Measurements from ENCODE around the gene JARID2.
A peak's percentile ranks its signal among the peaks of the same experiment; 100 is the strongest.

JARID2 gene

DNA sequence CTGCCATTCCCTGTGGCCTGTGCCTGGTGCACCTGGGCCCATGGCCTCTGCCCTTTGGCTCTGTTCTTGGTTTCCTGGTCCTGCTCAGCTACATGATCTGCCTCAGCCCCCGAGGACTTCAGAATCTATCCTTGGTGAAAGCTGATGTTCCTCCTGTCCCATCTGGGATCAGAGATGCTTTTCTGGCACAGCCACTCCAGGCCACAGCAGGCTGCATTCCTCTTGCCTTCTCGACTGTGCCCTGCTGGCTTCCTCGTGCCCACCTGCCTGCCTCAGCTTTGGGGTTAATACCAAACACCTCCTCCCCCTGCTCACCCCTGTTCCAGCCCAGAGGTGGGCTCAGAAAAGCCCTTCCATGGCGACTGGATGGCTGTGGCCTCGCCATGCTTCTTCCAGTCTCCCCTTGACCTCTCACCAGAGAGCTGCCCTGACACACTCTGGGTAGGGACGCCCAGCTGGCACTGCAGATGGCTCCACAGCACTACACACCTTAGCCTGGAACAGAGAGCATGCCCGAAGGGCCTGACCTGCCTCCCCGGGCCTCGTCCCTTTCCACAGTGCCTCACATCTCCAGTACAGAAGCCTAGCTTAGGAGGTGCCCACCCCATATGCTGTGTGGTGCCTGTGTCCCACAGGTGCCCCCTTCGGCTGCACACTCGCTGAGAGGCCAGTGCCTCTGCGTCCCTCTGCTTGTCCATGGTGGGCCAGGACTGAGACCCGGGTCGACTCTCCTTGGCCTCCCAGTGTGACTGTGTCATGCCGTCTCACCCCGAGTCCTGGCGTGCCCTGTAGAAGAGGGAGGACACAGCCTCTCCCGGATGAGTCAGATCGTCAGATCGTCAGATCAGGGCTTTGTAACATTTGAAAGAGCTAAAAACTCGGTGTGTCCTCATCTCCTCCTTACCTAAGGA, 268.2 kb downstream of the JARID2 start:
- H3K27ac ChIP-seq: peak overlapping the region in 6 of 11 experiments; percentile 3 to 48 (median 26); a peak in 6 of 22 replicates
- no peaks in the 10 kb centered on the region for H3K27me3 ChIP-seq
- no peaks in the 10 kb centered on the region for H3K9me3 ChIP-seq (replicated peaks in 1 of 11)
- peaks cover 13 to 93% (median 75%) of the 10 kb centered on the region in 11 experiments; a peak in 21 of 22 replicates for H4K20me1 ChIP-seq
- H3K36me3 ChIP-seq: peaks cover 95 to 100% (median 99%) of the 10 kb centered on the region in 11 experiments
- H3K4me1 ChIP-seq: peaks cover 0 to 27% (median 16%) of the 10 kb centered on the region in 10 experiments; a peak in 14 of 20 replicates
- no peak for TF ChIP-seq Cebpa-rat (IDR thresholded peaks at IDR 0.05)
- 0 out of 22 replicates have a peak overlapping the region, but pooled peaks of 1 of the 11 experiments have one; percentile 8 for H3K9ac ChIP-seq
- no peak overlapping the region for H3K4me3 ChIP-seq
- no peak overlapping the region for H3K4me2 ChIP-seq

DNA sequence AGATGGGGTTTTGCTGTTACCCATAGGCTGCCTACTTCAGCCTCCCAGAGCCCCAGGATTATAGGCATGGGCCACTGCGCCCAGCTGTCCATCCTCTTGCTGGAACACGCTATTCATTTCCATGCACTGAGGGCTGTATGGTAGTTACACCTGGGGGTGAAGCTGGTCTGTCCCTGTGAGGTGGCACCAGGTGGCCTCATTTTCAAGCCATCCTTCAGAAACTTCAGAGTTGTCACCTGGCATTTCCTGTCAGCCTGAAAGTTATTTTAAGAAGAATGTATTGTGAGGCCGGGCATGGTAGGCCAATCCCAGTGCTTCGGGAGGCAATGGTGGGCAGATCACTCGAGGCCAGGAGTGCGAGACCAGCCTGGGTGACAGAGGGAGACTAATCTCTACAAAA, 269.4 kb downstream of the JARID2 start:
- no peaks in the 10 kb centered on the region for H3K9me3 ChIP-seq (replicated peaks in 1 of 11)
- H3K4me1 ChIP-seq: peaks cover 0 to 27% (median 15%) of the 10 kb centered on the region in 10 experiments; a peak in 14 of 20 replicates
- H3K27ac ChIP-seq: peak overlapping the region in 1 of 11 experiments; percentile 15; a peak in 1 of 22 replicates
- H3K27me3 ChIP-seq: no peaks in the 10 kb centered on the region
- peaks cover 98 to 100% (median 100%) of the 10 kb centered on the region in 11 experiments for H3K36me3 ChIP-seq
- TF ChIP-seq Cebpa-rat (IDR thresholded peaks at IDR 0.05): no peak
- H3K4me3 ChIP-seq: no peak overlapping the region
- no peak overlapping the region for H3K4me2 ChIP-seq
- peaks cover 12 to 92% (median 76%) of the 10 kb centered on the region in 11 experiments; a peak in 21 of 22 replicates for H4K20me1 ChIP-seq
- H3K9ac ChIP-seq: no peak overlapping the region

DNA sequence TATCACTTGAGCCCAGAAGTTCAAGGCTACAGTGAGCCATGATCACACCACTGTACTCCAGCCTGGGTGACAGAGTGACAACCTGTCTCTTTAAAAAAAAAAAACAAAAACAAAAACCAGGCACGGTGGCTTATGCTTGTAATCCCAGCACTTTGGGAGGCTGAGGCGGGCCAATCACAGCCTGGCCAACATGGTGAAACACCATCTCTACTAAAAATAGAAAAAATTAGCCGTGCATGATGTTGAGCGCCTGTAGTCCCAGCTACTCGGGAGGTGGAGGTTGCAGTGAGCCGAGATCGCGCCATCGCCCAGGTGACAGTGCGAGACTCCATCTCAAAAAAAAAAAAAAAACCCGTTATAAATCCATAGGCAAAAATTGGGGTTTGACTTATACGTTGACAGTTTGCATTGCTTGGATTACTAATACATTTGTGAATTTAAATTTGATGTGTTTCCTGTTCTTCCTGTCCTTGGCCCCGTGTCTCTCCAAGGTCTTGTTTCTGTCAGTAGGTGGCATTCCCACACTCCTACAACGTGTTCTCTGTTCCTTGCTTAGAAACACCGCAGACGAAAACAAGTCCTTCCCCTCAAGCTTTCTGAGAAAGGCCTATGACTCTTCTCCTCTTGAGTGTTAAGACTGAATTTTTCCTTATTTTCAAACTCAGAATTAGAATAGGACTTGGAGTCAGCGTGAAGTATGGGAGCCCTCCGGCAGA, 269.9 kb downstream of the JARID2 start:
- Histone ChIP-seq H3K9ac (no peak overlapping the region), H3K27ac (peak overlapping the region in 1 of 11 experiments; percentile 15; a peak in 1 of 22 replicates), H3K27me3 (no peaks in the 10 kb centered on the region), H3K36me3 (peaks cover 98 to 100% (median 100%) of the 10 kb centered on the region in 11 experiments), H4K20me1 (peaks cover 6 to 90% (median 70%) of the 10 kb centered on the region in 11 experiments; a peak in 19 of 22 replicates), H3K4me3 (no peak overlapping the region), H3K9me3 (replicated peaks in 1 of 11) (no peaks in the 10 kb centered on the region), H3K4me2 (no peak overlapping the region), H3K4me1 (peaks cover 0 to 29% (median 15%) of the 10 kb centered on the region in 10 experiments; a peak in 14 of 20 replicates)
- TF ChIP-seq Cebpa-rat (IDR thresholded peaks at IDR 0.05): no peak

DNA sequence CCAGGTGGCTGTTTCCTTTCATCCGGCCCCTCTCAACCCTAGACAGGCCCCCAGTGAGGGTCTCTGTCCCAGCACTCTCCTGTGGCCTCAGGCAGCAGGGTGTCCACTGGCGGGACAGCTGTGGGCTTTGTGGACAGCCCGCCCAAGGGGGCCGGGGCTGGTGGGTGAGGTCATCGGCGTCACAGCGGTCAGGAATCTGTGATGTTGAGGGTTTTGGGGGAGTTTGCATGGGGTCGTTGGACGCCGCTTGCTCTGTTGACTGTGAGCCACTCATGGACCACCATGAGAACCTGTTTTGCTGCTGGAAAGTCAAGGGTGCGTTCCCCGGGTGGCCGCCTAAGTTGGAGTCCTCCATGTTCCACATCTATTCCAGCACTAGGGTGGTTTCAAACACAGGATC, 270.5 kb downstream of the JARID2 start:
- Histone ChIP-seq H3K9me3 (replicated peaks in 1 of 11) (no peaks in the 10 kb centered on the region), H3K36me3 (peaks cover 98 to 100% (median 100%) of the 10 kb centered on the region in 11 experiments), H3K9ac (no peak overlapping the region), H4K20me1 (peaks cover under 1 to 88% (median 64%) of the 10 kb centered on the region in 11 experiments; a peak in 19 of 22 replicates), H3K4me2 (no peak overlapping the region), H3K4me1 (peaks cover 0 to 35% (median 15%) of the 10 kb centered on the region in 10 experiments; a peak in 14 of 20 replicates), H3K27me3 (no peaks in the 10 kb centered on the region), H3K27ac (no peak overlapping the region), H3K4me3 (no peak overlapping the region)
- no peak for TF ChIP-seq Cebpa-rat (IDR thresholded peaks at IDR 0.05)

DNA sequence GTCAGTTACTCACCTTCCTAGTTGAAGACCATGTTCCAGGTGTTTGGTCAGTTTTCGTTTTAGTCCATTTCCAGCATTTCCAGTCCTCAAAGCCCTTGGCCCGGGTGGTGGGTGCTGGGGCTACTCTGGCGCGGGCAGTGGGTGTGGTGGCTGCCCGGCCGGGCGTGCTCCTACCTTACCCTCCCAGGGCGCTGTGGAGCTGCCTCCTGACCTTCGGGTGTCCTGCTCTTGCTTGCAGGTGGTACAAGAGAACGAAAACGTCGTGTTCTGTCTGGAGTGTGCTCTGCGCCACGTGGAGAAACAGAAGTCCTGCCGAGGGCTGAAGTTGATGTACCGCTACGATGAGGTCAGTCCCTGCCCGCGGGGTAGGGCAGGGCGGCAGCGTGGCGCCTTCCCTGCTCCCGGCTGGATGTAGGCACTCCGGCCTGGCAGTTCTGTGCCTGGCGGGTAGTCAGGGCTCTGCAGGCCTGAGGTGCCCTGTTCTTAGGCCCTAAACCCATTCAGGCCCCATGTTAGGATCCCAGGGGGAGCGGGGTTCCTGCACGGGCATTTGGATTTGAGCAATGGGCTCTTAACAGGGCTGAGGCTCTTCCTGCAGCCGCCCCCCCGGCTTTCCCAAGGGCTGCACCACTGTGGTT, 271.2 kb downstream of the JARID2 start:
- H3K4me2 ChIP-seq: no peak overlapping the region
- H3K4me1 ChIP-seq: peaks cover 4 to 35% (median 17%) of the 10 kb centered on the region in 10 experiments; a peak in 18 of 20 replicates
- H3K9ac ChIP-seq: no peak overlapping the region
- no peak for TF ChIP-seq Cebpa-rat (IDR thresholded peaks at IDR 0.05)
- no peaks in the 10 kb centered on the region for H3K27me3 ChIP-seq
- H3K36me3 ChIP-seq: peaks cover 98 to 100% (median 100%) of the 10 kb centered on the region in 11 experiments
- H3K4me3 ChIP-seq: no peak overlapping the region
- H4K20me1 ChIP-seq: peaks cover 0 to 84% (median 66%) of the 10 kb centered on the region in 11 experiments; a peak in 18 of 22 replicates
- no peak overlapping the region for H3K27ac ChIP-seq
- no peaks in the 10 kb centered on the region for H3K9me3 ChIP-seq (replicated peaks in 1 of 11)

DNA sequence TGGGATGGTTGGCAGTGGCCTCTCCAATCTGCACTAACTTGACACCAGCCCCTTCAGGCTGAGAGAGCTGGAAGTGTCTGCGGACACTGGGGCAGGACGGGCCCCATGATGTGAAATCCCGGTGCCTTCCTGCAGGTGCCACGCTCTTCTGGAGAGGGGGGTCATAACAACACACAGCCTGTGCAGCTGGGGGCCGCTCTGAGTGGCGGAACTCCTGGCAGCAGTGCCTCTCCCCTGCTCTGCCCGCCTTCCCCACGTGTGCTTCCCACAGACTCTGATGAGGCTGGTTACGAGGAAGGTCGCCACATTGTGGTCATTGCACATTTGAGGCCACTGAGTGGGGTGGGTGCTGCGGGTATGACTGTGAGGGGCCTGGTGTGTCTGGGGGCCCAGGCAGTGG, 271.7 kb downstream of the JARID2 start:
- H3K36me3 ChIP-seq: peaks cover 97 to 100% (median 100%) of the 10 kb centered on the region in 11 experiments
- no peak overlapping the region for H3K4me3 ChIP-seq
- H3K9me3 ChIP-seq (replicated peaks in 1 of 11): no peaks in the 10 kb centered on the region
- no peaks in the 10 kb centered on the region for H3K27me3 ChIP-seq
- H3K4me1 ChIP-seq: peaks cover 9 to 35% (median 17%) of the 10 kb centered on the region in 10 experiments; a peak in 18 of 20 replicates
- H3K9ac ChIP-seq: no peak overlapping the region
- H3K27ac ChIP-seq: no peak overlapping the region
- no peak for TF ChIP-seq Cebpa-rat (IDR thresholded peaks at IDR 0.05)
- H4K20me1 ChIP-seq: peaks cover 0 to 84% (median 67%) of the 10 kb centered on the region in 11 experiments; a peak in 17 of 22 replicates
- no peak overlapping the region for H3K4me2 ChIP-seq

DNA sequence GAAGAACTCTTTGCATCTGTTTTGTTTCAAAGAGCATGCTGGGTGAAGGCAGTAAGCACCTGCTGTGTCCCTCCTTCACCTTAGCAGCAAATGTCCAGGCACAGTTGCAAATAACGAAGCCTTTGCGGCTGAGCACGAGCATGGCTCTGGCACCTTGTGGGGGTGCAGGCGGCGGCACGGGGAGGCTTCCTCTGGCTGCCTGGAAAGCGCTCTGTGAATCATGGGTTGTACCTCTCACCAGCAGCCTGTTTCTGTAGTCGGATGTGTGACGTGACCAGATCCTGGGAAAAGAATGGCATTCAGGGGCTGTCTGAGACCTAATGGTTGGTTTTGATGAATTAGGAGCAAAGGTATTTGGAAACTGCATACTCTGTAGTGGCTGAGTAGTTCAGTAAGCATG, 272.2 kb downstream of the JARID2 start:
- Histone ChIP-seq H3K4me2 (no peak overlapping the region), H3K4me1 (peaks cover 8 to 35% (median 16%) of the 10 kb centered on the region in 10 experiments; a peak in 18 of 20 replicates), H3K9ac (no peak overlapping the region), H3K27me3 (no peaks in the 10 kb centered on the region), H3K27ac (no peak overlapping the region), H3K36me3 (peaks cover 97 to 100% (median 100%) of the 10 kb centered on the region in 11 experiments), H3K9me3 (replicated peaks in 1 of 11) (no peaks in the 10 kb centered on the region), H3K4me3 (no peak overlapping the region), H4K20me1 (peaks cover 0 to 84% (median 66%) of the 10 kb centered on the region in 11 experiments; a peak in 17 of 22 replicates)
- TF ChIP-seq Cebpa-rat (IDR thresholded peaks at IDR 0.05): no peak

DNA sequence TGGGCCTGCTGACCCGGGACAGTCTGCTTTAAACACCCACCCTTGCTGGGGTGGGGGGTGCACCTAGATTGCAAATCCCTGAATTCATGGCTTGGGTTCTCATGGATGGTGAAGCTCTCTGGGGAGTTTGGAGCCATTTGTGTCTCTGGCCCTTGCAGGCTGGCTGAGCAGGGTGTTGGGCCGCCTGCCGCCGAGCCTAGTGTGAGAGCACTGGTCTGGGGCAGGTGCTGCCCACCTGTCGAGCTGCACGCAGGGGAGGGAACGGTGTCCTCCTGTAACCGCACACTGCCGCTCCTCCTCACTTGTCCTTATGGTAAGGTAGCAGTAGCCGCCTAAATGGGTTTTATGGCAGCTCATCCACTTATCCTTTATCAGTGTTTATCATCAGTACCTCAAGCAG, 273.0 kb downstream of the JARID2 start:
- H4K20me1 ChIP-seq: peaks cover 0 to 75% (median 58%) of the 10 kb centered on the region in 11 experiments; a peak in 16 of 22 replicates
- H3K4me2 ChIP-seq: no peak overlapping the region

More for the DNA sequence above, 273.0 kb downstream of the JARID2 start:
- Histone ChIP-seq H3K27me3 (no peaks in the 10 kb centered on the region), H3K36me3 (peaks cover 97 to 100% (median 100%) of the 10 kb centered on the region in 11 experiments), H3K9me3 (replicated peaks in 1 of 11) (no peaks in the 10 kb centered on the region), H3K4me3 (no peak overlapping the region), H3K4me1 (peaks cover 6 to 35% (median 16%) of the 10 kb centered on the region in 10 experiments; a peak in 17 of 20 replicates), H3K27ac (no peak overlapping the region), H3K9ac (no peak overlapping the region)
- no peak for TF ChIP-seq Cebpa-rat (IDR thresholded peaks at IDR 0.05)

All from BLaER1 treated with 17β-estradiol and CSF1 and Interleukin-3, amounts not matched to agents 10 nM and 100 nM (cell line).